Fibroblast of the aortic adventitia (primary cell): ENCODE measurements around the gene ROBO2. TPM values are rescaled to one million over a fixed set of nuclear protein-coding genes. Genes with fewer than 3 reads are reported as not detected.

Experiments
- DNase-seq: peaks from one replicate; pipeline ENCODE4 v3.0.0-alpha.2; 2010; ENCODE audit warnings: low read depth
- H3K4me3 ChIP-seq: 2 replicates; pipeline ENCODE4 v1.5.1; 2011; ENCODE audit warnings: low read depth, mild to moderate bottlenecking, control low read depth, low read length, moderate library complexity
- total RNA-seq: library from RNA; depleted of rRNA; stranded (reverse); fragments of >200 nt; gene quantifications from 2 replicates; pipeline ENCODE4 v1.2.3, GENCODE V29; 2012; ENCODE audit warnings: low replicate concordance
- TF ChIP-seq, protein P1 (sequence below): IDR thresholded peaks from 2 replicates; pipeline ENCODE4 v1.5.1; 2011; ENCODE audit warnings: mild to moderate bottlenecking, low read length, control low read depth, inconsistent platforms; ENCODE audit not compliant: insufficient read depth

The ROBO2 gene
- total RNA-seq, 1 donor: 1.2 TPM

DNA sequence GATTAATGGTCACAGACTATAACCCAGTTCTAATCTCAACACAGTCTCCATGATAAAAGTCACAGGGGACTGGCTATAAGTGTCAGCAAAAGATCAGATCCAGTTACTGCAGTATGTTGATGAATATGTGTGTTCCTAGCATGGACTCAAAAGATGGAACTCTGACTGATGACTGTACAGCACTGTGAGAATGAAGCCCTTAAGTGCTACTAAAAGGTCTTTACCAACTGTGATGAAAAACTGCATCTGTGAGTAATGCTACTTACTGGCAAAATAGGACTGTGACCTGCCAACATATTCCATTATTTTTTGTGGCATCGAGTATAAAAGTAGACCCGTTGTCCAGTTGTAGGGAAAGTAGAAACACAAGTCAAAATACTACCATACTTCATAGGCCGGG, 284.2 kb downstream of the ROBO2 start:
- H3K4me3 ChIP-seq: no peak overlapping the region
- TF ChIP-seq, protein P1, sequence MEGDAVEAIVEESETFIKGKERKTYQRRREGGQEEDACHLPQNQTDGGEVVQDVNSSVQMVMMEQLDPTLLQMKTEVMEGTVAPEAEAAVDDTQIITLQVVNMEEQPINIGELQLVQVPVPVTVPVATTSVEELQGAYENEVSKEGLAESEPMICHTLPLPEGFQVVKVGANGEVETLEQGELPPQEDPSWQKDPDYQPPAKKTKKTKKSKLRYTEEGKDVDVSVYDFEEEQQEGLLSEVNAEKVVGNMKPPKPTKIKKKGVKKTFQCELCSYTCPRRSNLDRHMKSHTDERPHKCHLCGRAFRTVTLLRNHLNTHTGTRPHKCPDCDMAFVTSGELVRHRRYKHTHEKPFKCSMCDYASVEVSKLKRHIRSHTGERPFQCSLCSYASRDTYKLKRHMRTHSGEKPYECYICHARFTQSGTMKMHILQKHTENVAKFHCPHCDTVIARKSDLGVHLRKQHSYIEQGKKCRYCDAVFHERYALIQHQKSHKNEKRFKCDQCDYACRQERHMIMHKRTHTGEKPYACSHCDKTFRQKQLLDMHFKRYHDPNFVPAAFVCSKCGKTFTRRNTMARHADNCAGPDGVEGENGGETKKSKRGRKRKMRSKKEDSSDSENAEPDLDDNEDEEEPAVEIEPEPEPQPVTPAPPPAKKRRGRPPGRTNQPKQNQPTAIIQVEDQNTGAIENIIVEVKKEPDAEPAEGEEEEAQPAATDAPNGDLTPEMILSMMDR: no peak
- no peak for DNase-seq

GRCh38 chr3:77325280-77325679, 285.4 kb downstream of the ROBO2 start:
- DNase-seq: no peak
- no peak overlapping the region for H3K4me3 ChIP-seq
- TF ChIP-seq, protein P1: no peak

DNA sequence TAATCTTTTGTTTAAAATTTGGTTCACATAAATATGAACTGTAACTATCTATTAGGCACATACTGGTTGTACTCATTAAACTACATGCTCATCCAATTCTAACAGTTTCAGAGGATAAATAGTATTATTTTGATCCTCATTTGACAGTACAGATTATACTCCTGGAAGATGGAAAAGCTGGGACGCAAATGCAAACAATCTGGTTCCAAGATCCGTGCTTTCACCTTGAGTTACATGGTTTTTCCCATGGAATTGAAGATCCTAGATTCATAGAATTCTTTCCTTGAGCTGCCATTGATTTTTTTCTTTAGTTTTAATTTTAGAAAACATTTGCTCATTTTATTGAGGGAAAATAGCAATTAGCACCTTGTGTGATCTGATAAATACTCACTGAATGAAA, 285.8 kb downstream of the ROBO2 start:
- TF ChIP-seq, protein P1: no peak
- DNase-seq: no peak
- H3K4me3 ChIP-seq: no peak overlapping the region

GRCh38 chr3:77326586-77326985, 286.7 kb downstream of the ROBO2 start:
- TF ChIP-seq, protein P1: no peak
- no peak overlapping the region for H3K4me3 ChIP-seq
- no peak for DNase-seq

DNA sequence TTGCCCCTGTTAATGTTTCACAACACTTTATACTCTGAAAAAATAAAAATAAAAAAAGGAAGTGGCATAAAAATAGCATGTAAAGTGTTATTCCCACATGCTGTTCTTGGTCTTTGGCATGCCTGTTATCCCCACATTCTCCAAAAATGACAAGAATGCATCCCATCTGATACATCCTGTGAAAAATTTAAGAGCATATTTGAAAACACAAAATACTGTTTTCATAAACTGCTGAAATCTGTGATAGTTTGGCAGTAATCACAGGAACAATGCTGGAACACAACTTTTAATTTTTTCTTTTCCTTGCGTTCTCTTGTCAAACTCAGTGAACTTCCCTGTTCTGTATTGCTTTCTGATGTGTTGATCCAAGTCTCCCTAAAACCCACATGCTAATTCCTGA, 288.8 kb downstream of the ROBO2 start:
- TF ChIP-seq, protein P1: no peak
- no peak overlapping the region for H3K4me3 ChIP-seq
- DNase-seq: no peak

DNA sequence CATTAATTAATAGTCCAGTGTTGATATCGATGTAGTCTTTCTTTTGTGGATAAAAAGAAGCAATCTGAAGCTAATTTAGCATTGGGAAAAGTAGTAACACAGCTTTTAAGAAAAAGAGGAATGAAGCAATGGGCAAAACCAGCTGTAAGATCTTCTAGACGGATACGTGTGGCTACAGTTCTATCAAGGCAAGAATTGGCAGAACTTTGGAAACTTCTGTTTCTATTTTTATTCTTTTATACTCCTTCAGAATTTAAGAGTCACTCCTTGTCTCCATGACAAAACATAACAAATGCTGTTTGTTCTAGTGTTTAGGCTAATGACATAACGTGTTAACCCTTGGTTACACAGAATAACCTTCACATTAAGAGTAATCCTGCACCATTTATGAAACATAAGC, 289.2 kb downstream of the ROBO2 start:
- no peak for DNase-seq
- H3K4me3 ChIP-seq: no peak overlapping the region
- TF ChIP-seq, protein P1: no peak

DNA sequence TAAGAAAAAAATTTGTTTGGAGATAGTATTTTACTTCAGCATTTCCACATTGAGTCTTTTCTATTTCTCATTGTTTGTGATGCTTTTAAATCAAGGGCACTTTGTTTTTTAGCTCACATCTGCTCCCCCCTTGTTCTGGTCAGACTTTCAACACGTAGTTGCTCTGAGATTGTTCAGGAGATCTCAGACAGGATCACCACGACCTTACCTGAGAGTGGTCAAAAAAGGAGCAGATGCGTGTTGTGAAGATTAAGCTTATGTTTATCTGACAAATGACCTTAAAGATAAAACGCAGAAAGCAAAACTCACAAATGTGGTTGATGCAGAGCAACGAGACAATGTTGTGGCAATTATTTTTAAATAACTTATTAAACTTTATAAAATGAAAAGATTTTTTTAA, 298.3 kb downstream of the ROBO2 start:
- H3K4me3 ChIP-seq: no peak overlapping the region
- no peak for DNase-seq
- TF ChIP-seq, protein P1: no peak
